RWPE1 (cell line): Measurements from ENCODE around the gene OR5K3.

Source experiments
- CTCF ChIA-PET: fragments of 350-600 bp; sonication (Branson Sonifier 250); formaldehyde crosslinking; extraction: SDS; loops from one replicate; lab custom pipeline; 2021; lab: Yijun Ruan, JAX
- POLR2A ChIA-PET: fragments of 400-600 bp; formaldehyde crosslinking; extraction: SDS; loops from one replicate; lab custom pipeline; 2020; ENCODE audit warnings: antibody characterized with exemption; ENCODE audit not compliant: low non-redundant PET; lab: Yijun Ruan, JAX
- DNase-seq: peaks from one replicate; pipeline ENCODE4 v3.0.0; 2012; ENCODE audit warnings: low spot score
- H3K27ac ChIP-seq: fragments of 450-650 bp; 2 replicates; pipeline ENCODE4 v1.5.1; 2017
- TF ChIP-seq, protein P1 (sequence below): fragments of 450-650 bp; conservative IDR thresholded peaks from 2 replicates; pipeline ENCODE4 v1.5.1; 2017; ENCODE audit warnings: low read depth, mild to moderate bottlenecking

The OR5K3 gene

DNA sequence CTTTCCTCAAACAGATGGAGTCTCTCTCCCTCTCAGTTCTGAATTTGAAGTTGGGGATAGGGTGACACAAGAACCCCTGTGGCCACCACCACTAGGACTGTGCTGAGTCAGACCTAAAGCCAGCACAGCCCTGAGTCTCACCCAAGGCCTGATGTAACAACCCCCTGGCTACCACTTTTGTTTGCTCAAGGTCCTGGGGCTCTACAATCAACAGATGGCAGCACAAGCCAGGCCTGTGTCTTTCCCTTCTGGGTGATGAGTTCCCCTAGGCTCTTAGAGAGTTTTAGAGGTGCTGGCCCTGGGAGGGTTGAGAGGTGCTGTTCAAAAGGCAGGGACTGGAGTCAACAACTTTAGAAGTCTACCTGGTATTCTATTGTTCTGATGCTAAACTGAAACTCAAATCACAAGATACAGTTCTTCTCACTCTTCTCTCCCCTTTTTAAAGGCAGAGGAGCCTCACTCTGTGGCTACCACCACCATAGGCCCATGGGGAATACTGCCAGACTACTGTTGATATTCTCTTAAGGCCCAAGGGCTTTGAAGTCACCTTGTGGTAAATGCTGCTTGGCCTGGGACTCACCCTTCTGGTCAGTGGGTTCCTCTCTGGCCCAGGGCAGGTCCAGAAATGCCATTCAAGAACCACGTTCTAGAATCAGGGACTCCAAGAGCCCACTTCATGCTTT, 30.3 kb upstream of the OR5K3 start:
- no peak for DNase-seq
- no peak overlapping the region for H3K27ac ChIP-seq
- ChIA-PET CTCF (no interaction called here), POLR2A (no interaction called here)
- TF ChIP-seq, protein P1, sequence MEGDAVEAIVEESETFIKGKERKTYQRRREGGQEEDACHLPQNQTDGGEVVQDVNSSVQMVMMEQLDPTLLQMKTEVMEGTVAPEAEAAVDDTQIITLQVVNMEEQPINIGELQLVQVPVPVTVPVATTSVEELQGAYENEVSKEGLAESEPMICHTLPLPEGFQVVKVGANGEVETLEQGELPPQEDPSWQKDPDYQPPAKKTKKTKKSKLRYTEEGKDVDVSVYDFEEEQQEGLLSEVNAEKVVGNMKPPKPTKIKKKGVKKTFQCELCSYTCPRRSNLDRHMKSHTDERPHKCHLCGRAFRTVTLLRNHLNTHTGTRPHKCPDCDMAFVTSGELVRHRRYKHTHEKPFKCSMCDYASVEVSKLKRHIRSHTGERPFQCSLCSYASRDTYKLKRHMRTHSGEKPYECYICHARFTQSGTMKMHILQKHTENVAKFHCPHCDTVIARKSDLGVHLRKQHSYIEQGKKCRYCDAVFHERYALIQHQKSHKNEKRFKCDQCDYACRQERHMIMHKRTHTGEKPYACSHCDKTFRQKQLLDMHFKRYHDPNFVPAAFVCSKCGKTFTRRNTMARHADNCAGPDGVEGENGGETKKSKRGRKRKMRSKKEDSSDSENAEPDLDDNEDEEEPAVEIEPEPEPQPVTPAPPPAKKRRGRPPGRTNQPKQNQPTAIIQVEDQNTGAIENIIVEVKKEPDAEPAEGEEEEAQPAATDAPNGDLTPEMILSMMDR, result no peak

DNA sequence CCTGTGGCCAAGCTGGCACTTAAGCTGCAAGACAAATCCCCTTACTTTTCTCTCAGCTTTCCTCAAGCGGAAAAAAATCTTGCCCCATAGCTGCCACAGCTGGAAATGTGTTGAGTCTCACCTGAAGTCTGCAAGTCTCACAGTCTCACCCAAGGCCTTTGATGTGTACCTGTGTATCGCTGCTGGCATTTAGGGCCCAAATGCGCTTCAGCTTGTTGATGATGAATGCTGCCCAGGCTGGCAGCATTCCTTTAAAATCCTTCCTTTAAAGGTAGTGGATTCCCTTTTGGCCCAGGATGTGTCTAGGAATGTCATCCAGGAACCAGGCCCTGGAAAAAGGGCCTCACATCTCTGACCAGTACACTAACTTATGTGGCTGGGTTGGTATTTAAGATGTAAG, 29.8 kb upstream of the OR5K3 start:
- ChIA-PET POLR2A (no interaction called here), CTCF (no interaction called here)
- TF ChIP-seq, protein P1, result no peak
- DNase-seq, result no peak
- H3K27ac ChIP-seq, result no peak overlapping the region

DNA sequence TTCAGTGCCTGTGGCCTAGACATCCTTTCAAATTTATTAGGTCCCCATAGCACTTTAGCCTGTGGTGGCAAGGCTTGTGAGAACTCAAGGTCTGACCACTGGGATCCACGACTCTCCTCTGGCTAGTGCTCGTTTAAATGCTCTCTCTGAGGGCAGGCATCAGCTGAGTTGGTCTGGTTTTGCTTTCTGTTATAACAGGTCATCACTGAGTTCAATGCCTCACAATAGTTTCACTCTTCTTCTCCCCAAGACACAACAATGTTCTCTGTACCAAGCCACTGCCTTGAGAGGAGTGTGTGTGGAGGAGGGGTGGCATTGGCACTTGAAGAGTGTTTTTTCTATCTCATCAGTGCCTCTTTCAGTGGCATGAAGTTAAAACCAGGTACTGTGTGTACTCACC, 29.2 kb upstream of the OR5K3 start:
- TF ChIP-seq, protein P1, result no peak
- POLR2A ChIA-PET, result no interaction called here
- DNase-seq, result no peak
- no peak overlapping the region for H3K27ac ChIP-seq
- CTCF ChIA-PET, result no interaction called here

DNA sequence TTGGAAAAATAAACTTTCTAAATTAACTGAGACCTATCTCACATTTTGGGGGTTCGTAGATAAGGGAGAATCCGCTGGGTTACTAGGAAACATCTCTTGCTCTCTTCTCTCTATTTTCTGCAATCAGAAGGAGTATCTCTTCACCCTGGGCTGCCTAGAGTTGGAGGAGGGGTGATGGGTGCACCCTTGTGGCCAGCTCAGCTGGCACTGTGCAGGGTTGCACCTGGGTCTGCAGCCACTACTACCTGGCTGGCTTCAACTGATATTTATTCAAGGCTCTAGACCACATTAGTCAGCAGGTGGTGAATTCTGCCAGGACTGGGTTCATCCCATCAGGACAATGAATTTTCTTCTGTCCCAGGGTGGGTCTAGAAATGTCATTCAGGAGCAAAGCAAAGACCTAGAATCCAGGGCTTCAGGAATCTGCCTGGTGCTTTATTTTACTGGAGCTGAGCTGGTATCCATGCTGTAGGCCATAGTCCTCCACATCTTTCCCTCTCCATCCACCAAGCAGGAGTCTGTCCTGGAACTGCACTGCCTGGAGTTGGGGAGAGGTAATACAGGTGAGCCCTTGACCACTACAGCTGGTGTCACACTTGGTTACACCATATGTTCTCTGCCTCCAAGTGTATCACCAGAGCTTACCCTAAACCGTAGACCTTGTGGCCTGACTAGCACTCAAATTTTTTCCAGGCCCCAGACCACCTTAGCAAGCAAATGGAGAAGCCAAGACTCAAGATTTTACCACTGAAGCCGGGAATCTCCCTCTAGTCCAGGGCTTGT, 22.8 kb upstream of the OR5K3 start:
- DNase-seq, result no peak
- ChIA-PET CTCF (no interaction called here), POLR2A (no interaction called here)
- TF ChIP-seq, protein P1, result no peak
- no peak overlapping the region for H3K27ac ChIP-seq

DNA sequence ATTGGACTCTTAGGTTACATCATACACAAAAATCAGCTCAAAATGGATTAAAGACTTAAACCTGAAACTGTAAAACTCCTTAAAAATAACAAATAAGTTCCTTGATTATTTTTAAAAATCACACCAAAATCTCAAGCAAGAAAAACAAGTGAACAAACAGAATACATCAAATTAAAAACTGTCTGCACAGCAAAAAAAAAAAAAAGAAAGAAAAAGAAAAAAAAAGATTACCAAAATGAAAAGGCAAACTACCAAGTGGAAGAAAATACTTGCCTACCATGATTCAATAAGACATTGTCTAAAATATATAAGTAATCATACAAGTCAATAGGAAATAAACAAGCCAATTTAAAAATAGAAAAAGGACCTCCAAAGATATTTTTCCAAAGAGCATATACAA, 19.3 kb upstream of the OR5K3 start:
- CTCF ChIA-PET, result interaction anchor here (0.6 kb wide), 2 partner anchors 653 to 826 kb away, joined by 3 to 5 read pairs; no protein-coding TSS in a partner anchor

DNA sequence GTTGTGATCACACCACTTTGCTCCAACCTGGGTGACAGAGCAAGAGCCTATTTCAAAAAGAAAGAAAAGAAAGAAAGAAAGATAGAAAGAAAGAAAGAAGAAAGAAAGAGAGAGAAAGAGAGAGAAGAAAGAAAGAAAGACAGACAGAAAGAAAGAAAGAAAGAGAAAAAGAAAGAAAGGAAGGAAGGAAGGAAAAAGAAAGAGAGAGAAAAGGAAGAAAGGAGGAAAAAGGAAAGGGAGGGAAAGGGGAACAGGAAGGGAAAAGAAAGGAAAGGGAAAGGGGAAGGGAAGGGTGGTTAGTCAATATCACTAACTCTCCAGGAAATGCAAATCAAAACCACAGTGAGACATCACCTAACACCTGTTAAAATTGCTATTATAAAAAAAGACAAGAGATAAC, 18.6 kb upstream of the OR5K3 start:
- ChIA-PET POLR2A (no interaction called here), CTCF (no interaction called here)
- H3K27ac ChIP-seq, result no peak overlapping the region
- TF ChIP-seq, protein P1, result no peak
- no peak for DNase-seq

More for the DNA sequence above, 19.3 kb upstream of the OR5K3 start:
- DNase-seq, result no peak
- no peak overlapping the region for H3K27ac ChIP-seq
- TF ChIP-seq, protein P1, result no peak
- POLR2A ChIA-PET, result no interaction called here
